ENCODE measurements around the gene ZCCHC3.

The ZCCHC3 gene

DNA sequence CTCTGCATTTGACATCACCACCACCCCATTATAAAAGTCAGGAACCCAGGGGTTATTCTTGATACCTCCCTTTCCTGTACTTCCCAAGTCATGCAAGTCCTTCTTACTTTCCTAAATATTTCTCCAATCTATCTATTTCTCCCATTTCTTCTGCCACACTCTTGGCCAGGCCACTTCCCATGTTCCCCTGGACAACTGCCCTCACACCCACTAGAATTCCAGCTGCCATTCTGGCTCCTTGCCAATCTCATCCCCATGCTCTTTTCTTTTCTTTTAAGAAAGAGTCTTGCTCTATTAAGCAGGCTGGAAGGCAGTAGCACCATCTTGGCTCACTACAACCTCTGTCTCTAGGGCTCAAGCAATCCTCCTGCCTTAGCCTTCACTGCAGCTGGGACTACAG is 24.7 kb upstream of the ZCCHC3 start:
- no peak for DNase-seq (ENCODE audit: low read depth)
- H3K4me3 ChIP-seq (ENCODE audit: low read depth, low read length): no peak overlapping the region
- TF ChIP-seq, protein P1, sequence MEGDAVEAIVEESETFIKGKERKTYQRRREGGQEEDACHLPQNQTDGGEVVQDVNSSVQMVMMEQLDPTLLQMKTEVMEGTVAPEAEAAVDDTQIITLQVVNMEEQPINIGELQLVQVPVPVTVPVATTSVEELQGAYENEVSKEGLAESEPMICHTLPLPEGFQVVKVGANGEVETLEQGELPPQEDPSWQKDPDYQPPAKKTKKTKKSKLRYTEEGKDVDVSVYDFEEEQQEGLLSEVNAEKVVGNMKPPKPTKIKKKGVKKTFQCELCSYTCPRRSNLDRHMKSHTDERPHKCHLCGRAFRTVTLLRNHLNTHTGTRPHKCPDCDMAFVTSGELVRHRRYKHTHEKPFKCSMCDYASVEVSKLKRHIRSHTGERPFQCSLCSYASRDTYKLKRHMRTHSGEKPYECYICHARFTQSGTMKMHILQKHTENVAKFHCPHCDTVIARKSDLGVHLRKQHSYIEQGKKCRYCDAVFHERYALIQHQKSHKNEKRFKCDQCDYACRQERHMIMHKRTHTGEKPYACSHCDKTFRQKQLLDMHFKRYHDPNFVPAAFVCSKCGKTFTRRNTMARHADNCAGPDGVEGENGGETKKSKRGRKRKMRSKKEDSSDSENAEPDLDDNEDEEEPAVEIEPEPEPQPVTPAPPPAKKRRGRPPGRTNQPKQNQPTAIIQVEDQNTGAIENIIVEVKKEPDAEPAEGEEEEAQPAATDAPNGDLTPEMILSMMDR (IDR thresholded peaks at IDR 0.05; ENCODE audit: control insufficient read depth, extremely low read depth, insufficient read depth): no peak

DNA sequence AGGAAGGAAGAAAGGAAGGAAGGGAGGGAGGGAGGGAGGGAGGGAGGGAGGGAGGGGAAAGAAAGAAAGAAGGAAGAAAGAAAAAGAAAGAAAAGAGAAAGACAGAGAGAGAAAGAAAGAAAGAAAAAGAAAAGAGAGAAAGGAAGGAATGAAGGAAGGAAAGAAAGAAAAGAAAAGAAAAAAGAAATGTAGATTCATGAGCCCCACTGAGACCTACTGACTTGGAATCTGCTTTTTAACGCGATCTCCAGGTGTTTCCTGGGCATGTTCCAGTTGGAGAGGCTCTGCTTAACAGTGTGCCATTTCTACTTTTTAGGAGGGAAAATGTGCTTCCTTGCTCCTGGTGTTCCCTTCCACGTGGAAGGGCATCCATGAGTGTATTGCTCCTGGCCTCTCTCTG is 23.5 kb upstream of the ZCCHC3 start:
- no peak overlapping the region for H3K4me3 ChIP-seq (ENCODE audit: low read depth, low read length)
- no peak for DNase-seq (ENCODE audit: low read depth)
- TF ChIP-seq, protein P1 (IDR thresholded peaks at IDR 0.05; ENCODE audit: control insufficient read depth, extremely low read depth, insufficient read depth): no peak

DNA sequence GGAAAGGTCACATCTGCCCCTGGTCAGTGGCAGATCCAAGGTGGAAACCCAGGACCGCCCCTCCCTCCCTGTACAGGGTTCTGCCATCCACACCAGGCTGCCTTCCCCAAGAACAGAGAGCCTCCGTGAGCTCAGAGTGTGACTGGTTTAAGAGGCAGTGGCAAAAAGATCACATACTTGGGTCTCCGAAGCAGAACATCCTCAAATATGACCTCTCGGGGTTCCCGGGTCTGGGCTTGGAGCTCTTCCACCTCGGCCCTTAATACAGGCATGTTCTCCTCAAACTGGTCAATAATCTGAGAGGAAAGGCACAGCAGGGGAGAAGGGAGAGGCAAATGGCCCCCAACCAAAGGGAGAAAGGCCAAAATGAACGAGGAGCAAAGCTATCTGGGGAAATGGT is 21.6 kb upstream of the ZCCHC3 start:
- H3K4me3 ChIP-seq (ENCODE audit: low read depth, low read length): no peak overlapping the region
- TF ChIP-seq, protein P1 (IDR thresholded peaks at IDR 0.05; ENCODE audit: control insufficient read depth, extremely low read depth, insufficient read depth): no peak
- no peak for DNase-seq (ENCODE audit: low read depth)

DNA sequence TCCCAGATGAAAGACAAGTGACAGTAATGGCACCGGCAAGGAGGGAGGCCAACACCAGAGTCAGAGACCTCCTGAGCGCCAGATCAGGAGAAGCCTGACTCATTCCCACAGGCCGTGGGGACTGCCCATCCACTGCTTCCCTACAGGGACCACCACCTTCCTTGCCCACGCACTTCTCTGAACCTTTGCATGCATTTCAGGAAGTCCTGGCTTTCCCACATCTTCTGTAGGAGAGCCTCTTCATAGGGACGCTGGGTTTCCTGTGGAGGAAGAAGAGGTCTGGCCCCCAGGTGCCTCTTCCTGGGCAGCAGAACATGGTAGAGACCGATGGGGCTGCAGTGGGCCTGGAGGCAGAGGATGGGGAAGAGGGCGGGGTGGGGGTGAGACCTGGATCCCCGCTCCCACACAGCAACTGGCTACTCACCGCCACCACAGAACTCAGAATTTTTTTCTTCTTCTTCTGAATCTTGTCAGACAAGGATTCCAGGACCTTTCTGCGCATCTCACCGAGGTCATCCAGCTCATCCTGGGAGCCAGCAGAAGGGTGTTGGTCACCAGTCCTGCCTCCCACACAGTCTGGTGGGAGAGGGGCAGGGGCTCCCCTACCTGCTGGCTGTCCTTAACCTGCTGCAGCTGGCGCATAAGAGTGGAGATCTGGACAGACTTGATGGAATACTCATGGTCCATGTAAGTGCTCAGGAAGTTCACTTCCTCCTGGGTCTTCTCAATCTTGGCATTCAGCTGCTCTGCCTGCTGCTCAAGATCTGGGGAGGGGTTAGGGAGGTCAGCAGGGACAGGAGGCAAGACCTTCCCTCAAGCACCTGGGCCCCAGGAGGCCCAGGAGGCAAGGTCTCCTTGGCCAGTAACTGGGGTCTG is 20.5 kb upstream of the ZCCHC3 start:
- no peak for DNase-seq (ENCODE audit: low read depth)
- TF ChIP-seq, protein P1 (IDR thresholded peaks at IDR 0.05; ENCODE audit: control insufficient read depth, extremely low read depth, insufficient read depth): no peak
- no peak overlapping the region for H3K4me3 ChIP-seq (ENCODE audit: low read depth, low read length)

DNA sequence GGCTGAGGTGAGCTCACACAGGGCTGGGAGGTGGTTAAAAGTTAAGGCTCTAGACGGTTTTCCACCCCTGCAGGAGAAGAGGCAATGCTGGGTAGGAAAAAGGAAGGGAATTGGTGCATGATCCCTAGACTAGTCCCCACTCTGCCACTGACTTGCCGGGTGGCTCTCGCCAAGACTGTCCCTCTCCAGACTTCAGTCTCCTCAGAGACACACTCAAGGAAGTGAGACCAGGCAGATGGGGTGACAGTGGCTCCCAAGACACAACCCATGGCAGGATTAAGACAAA is 19.9 kb upstream of the ZCCHC3 start:
- H3K4me3 ChIP-seq (ENCODE audit: low read depth, low read length): no peak overlapping the region
- TF ChIP-seq, protein P1 (IDR thresholded peaks at IDR 0.05; ENCODE audit: control insufficient read depth, extremely low read depth, insufficient read depth): no peak
- no peak for DNase-seq (ENCODE audit: low read depth)

DNA sequence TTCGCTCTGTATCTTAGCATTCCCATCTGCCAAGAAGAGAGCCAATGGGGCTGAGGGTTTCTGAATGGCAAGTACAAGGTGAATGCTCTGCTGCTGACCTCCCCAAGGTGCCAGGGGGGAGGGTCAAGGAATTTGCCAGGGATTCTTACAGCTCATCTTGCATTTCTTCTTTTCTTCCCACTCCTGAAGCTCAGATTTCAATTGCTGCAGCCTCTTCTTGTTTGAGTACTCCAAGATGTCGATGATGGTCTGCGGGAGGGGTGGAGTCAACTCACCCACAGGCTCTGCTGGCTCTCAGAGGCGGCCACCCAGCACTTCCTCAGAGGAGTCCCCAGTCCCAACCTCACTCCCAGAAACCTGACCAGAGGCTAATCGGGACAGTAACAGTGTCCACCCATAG is 19.2 kb upstream of the ZCCHC3 start:
- DNase-seq (ENCODE audit: low read depth): no peak
- no peak overlapping the region for H3K4me3 ChIP-seq (ENCODE audit: low read depth, low read length)
- TF ChIP-seq, protein P1 (IDR thresholded peaks at IDR 0.05; ENCODE audit: control insufficient read depth, extremely low read depth, insufficient read depth): no peak
